CD4-positive, alpha-beta T cell treated with Interferon alpha-2 for 1 hour (primary cell): ENCODE data around the gene RASGRP4.

Experiments used
- DNase-seq, 2 donors: peaks; one replicate each; pipeline ENCODE4 v3.0.0-alpha.2; 2020 to 2022

Gene RASGRP4

GRCh38 chr19:38445362-38445761, 19.3 kb upstream of the RASGRP4 start:
- no peak for DNase-seq

- no peak for DNase-seq
Measured at GRCh38 chr19:38444026-38444425, 18.0 kb upstream of the RASGRP4 start.

- no peak for DNase-seq
Measured at GRCh38 chr19:38443458-38443999, 17.5 kb upstream of the RASGRP4 start.

- DNase-seq: no peak
Measured at GRCh38 chr19:38442736-38443135, 16.7 kb upstream of the RASGRP4 start.

- no peak for DNase-seq
Measured at GRCh38 chr19:38441657-38442348, 15.8 kb upstream of the RASGRP4 start.

GRCh38 chr19:38440592-38440991, 14.6 kb upstream of the RASGRP4 start:
- DNase-seq: no peak

GRCh38 chr19:38437917-38438316, 11.9 kb upstream of the RASGRP4 start:
- DNase-seq: no peak

- DNase-seq: no peak
Measured at GRCh38 chr19:38437295-38437694, 11.3 kb upstream of the RASGRP4 start.

- no peak for DNase-seq
Measured at GRCh38 chr19:38434549-38435051, 8.6 kb upstream of the RASGRP4 start.

GRCh38 chr19:38433268-38433733, 7.3 kb upstream of the RASGRP4 start, which contains the start of gene RYR1:
Gene RYR1, plus strand, starts transcription at chr19:38433691. Its CDS starts 139 bp downstream, at chr19:38433830.
- peak; percentile 49 to 56 for DNase-seq

GRCh38 chr19:38430931-38431330, 4.9 kb upstream of the RASGRP4 start:
- DNase-seq: no peak

GRCh38 chr19:38429811-38430156, 3.8 kb upstream of the RASGRP4 start:
- no peak for DNase-seq

- no peak for DNase-seq
Measured at GRCh38 chr19:38429055-38429810, 3.2 kb upstream of the RASGRP4 start.

- DNase-seq: peak in 1 of 2 donors; percentile 39
Measured at GRCh38 chr19:38427035-38427677, 1.1 kb upstream of the RASGRP4 start.

GRCh38 chr19:38425222-38425809, 703 bp downstream of the RASGRP4 start:
- no peak for DNase-seq

- DNase-seq: no peak
Measured at GRCh38 chr19:38424272-38424671, 1.7 kb downstream of the RASGRP4 start.

GRCh38 chr19:38422438-38422837, 3.6 kb downstream of the RASGRP4 start:
- no peak for DNase-seq

- no peak for DNase-seq
Measured at GRCh38 chr19:38421856-38422255, 4.2 kb downstream of the RASGRP4 start.

GRCh38 chr19:38420935-38421334, 5.1 kb downstream of the RASGRP4 start:
- DNase-seq: no peak

- DNase-seq: peak; percentile 77 to 81
Measured at GRCh38 chr19:38417544-38418506, 8.2 kb downstream of the RASGRP4 start.

- DNase-seq: no peak
Measured at GRCh38 chr19:38417146-38417543, 8.9 kb downstream of the RASGRP4 start.

GRCh38 chr19:38413416-38413815, 12.6 kb downstream of the RASGRP4 start:
- DNase-seq: no peak
